Stromal cell of bone marrow (primary cell): ENCODE data around the gene DRD4.

Source experiments
- DNase-seq: peaks from one replicate; pipeline ENCODE4 v3.0.0-alpha.2; 2012; ENCODE audit warnings: low read depth

DRD4 gene

GRCh38 chr11:623349-623869 lies 13.7 kb upstream of the DRD4 start:
- DNase-seq: no peak

GRCh38 chr11:623999-624704 lies 12.9 kb upstream of the DRD4 start:
- DNase-seq: no peak

GRCh38 chr11:624705-625635 lies 12.1 kb upstream of the DRD4 start, which contains the start of gene CDHR5:
TSS of gene CDHR5 (minus strand) at chr11:624955. CDS start at chr11:624902, 53 bp downstream.
- no peak for DNase-seq

GRCh38 chr11:625636-626268 lies 11.3 kb upstream of the DRD4 start:
- DNase-seq: no peak

DNA sequence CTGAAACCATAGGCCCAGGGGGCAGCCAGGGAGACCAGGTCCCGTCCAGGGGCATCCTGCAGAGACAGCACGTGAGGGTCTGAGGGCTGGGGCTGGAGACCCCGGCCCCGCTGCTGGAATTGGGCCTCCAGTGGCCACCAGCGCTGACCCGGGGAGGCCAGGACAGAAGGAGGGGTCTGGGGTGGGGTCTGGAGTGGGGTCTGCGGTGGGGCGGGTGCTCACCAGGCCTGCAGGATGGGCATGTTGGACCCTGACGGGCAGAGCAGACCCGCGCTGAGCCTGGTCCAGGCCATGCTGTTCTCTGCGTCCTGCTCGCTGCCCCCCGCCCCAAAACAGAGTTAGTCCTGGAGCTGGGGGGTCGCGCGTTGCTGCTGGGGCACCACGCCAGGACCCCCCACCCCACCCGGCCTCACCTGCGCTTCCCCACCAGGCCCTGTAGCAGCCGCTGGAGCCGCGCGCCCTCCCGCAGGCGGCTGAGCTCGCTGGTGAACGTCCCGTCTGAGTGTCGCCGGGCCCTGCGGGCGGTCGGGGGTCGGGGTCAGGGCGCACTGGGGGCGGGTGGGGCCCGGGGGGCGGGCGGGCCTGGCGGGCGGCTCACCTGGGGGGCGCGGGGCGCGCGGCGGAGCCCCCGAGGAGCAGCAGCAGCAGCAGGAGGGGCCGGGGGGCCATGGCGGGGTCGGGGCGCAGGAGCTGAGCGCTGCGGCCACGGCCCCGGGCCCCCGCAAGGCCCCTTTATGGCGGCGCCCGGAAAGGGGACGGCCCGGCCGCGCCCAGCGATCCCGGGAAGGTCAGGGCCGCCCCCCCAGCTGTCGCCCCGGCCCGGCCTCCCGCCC lies 10.4 kb upstream of the DRD4 start, which contains the start of gene SCT:
Gene SCT (minus strand): TSS at position 707 of the 833 bp plus-strand sequence. CDS start 38 bp downstream, at position 669.
- DNase-seq: no peak

- no peak for DNase-seq
Observed at GRCh38 chr11:627308-627576, 9.8 kb upstream of the DRD4 start.

- no peak for DNase-seq
Observed at GRCh38 chr11:628056-628455, 9.0 kb upstream of the DRD4 start.

DNA sequence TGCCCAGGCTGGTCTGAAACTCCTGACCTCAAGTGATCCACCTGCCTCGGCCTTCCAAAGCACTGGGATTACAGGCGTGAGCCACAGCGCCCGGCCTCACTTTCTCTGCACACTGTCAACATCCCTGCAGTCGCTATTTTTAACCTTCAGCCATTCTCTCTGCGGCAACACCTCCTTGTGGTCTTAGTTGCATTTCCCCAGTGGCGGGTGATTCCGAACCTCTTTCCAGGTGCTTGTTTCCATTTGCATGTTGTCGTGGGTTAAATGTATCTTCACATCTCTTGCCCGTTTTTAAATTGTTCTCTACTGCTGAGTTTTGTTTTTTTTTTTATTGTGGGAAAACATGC lies 7.9 kb upstream of the DRD4 start:
- DNase-seq: no peak

GRCh38 chr11:630871-631270 lies 6.2 kb upstream of the DRD4 start:
- DNase-seq: no peak

DNA sequence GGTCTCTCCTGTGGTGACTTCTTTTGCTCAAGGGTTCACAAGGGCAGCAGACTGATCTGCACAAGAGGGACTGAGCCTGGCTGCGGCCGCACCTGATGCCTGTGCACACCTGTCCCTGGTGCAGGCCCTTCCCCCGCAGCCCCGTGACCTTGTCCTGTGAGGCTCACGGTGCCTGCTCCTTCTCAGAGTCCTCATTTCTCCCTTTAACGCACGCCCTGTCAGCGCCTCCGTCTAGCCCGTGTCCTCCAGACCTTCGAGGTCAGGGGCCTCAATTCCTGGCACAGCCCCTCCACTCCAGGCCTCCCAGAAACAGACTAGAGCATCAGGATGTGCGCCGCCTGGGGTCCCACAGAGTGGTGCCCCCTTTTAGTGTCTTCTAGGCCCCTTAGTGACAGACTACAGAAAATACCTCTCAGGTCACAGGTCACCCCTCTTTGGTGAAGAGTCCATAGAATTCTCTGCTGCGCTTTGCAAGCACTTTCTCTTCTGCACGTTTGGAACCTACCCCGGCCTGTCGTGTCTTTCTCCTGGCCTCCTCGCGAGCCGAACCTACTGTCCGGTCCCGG lies 1.0 kb upstream of the DRD4 start:
- no peak for DNase-seq

DNA sequence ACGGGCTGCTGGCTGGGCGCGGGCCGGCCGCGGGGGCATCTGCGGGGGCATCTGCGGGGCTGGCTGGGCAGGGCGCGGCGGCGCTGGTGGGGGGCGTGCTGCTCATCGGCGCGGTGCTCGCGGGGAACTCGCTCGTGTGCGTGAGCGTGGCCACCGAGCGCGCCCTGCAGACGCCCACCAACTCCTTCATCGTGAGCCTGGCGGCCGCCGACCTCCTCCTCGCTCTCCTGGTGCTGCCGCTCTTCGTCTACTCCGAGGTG lies 194 bp downstream of the DRD4 start:
- no peak for DNase-seq

- no peak for DNase-seq
Observed at GRCh38 chr11:637593-638521, 788 bp downstream of the DRD4 start.

DNA sequence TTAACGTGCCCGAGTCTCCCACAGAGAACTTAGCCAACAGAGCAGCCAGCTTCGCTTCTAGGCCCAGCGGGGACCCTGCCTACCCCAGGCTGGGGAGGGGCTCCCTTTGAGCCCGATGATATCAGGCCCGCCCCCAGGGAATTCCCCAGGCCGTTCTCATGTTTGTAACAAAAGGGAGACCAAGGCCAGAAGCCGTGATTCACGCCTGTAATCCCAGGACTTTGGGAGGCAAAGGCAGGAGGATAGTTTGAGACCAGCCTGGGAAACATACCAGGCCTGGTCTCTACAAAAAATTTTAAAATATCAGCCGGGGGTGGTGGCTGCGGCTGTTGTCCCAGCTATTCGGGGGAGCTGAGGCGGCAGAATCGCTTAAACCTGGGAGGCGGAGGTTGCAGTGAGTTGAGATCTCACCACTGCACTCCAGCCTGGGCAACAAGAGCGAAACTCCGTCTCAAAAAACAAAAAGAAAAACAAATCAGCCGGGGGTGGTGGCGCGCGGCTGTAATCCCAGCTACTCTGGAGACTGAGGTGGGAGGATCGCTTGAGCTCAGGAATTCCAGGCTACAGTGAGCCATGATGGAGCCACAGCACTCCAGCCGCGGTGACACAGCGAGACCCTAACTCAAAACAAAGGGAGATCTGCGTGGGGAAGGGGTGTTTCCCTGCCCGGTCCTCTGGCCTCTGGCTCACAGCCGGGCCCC lies 1.7 kb downstream of the DRD4 start:
- DNase-seq: no peak

- no peak for DNase-seq
Observed at GRCh38 chr11:639332-639955, 2.4 kb downstream of the DRD4 start.

GRCh38 chr11:640021-640706 lies 3.1 kb downstream of the DRD4 start:
- no peak for DNase-seq

GRCh38 chr11:641806-642370 lies 4.8 kb downstream of the DRD4 start:
- DNase-seq: no peak

DNA sequence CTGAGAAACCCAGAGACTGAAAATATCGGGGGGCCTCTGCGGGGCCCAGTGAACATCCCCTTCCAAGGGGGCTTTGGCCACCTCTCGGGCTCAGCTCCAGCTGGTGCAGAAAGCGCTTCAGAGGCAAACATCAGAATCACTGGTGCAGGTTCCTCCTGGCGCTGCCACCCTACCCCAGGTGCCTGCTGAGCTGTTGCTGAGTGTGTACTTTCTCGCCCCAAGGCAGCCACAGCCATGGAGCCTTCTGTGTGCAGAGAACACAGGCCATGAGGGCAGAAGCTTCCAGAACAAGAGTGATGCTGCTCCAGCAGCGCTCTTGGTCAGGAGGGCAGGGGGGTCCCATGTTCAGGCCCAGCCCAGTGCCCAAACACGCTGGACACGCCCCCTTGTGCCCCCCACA lies 6.3 kb downstream of the DRD4 start:
- DNase-seq: no peak

DNA sequence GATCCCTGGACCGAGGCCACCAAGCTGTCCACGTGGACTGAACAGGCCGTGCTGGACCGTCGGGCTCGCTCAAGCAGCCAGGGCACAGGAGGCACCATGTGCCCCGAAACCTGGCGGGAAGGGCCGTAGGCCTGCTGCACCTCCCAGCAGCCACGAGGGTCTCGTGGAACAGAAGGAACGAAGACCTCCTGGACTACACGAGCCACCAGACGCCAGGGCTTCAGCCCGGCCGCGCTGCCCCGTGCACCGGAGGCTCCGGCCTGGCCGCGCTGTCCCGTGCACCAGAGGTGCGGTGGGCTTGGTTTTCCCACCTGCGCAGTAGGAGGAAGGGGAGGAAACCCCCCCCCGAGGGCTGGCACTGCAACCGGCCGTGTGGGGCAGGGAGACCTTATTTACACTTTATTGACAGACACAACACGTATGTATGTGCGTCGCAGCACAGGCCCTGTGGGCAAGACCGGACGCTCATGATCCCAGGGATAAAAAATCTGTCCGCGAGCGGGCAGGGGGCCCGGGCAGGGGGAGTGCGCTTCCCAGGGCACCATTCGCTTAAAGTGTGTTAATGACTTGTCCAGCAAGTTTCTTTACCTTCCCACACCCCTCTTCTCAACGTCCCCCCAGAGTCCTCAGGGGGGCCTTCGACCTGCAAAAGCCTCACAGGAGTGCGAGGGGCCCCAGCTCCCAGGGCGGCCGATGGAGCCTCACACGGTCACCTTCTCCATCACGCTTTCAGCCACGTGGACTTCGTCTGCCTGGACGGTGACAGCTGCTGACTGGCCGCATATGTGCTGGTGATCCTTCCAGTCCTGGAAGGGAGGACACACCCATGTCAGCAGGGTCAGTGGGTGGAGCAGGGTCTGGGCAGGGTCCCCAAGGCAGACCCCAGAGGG lies 7.0 kb downstream of the DRD4 start:
- no peak for DNase-seq
